Measurements from ENCODE around the gene CDC25B. TPM values are rescaled to one million over a fixed set of nuclear protein-coding genes. Genes with fewer than 3 reads are reported as not detected.

The CDC25B gene
- total and polyA plus RNA-seq, 2 of the 13 experiments (the other 11 are each of a cell fraction or from before 2014, with no cell fraction given): 14.5 to 19.4 TPM

DNA sequence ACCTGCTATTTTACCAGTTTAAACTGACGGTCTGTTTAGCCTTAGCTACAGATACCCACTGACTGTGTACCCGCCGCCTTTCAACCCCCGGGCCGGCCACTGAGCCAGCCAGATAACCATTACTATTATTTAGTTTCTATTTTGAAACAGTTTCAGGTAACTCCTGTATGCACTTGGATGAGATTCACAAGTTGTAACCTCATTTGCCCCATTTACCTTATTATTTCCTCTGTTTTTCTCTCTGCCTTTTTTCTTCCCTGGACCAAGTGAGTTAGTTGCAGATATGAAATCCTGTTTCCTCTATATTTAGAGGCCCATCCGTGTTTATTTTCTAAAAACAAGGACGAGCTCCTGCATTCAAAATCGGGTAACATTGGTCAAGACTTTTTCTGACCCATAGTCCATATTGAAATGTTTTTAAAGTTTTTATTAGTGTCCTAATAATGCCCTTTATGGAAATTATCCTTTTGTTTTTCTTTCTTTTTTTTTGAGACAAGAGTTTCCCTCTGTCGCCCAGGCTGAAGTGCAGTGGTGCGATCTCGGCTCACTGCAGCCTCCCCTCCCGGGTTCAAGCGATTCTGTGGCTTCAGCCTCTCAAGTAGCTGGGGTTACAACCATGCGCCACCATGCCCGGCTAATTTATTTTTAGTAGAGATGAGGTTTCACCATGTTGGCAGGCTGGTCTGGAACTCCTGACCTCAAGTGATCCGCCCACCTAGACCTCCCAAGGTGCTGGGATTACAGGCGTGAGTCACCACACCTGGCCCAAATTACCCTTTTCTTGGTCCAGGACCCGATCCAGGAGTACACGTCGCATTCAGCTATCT is 25.0 kb downstream of the CDC25B start (continued):
- TF ChIP-seq ZNF333 (CRISPR knock-in tag; IDR thresholded peaks at IDR 0.05; ENCODE audit: borderline replicate concordance) (no peak; the same call in 1 of the 2 replicates), PHF5A (CRISPR knock-in tag; IDR thresholded peaks at IDR 0.05; ENCODE audit: low read depth, unreplicated experiment) (no peak), ZNF761 (CRISPR knock-in tag; conservative IDR thresholded peaks at IDR 0.05) (no peak), ZC3H4 (CRISPR knock-in tag; IDR thresholded peaks at IDR 0.05; ENCODE audit: borderline replicate concordance) (peak; percentile 4; the same call in 1 of the 2 replicates), NFKB2 (CRISPR knock-in tag; IDR thresholded peaks at IDR 0.05; ENCODE audit: borderline replicate concordance) (no peak; the same call in 1 of the 2 replicates), HMG20A (CRISPR knock-in tag; IDR thresholded peaks at IDR 0.05; ENCODE audit: borderline replicate concordance) (no peak), MEF2D (CRISPR knock-in tag; IDR thresholded peaks at IDR 0.05) (peak; percentile 9; the same call in 1 of the 2 replicates), ZNF451 (CRISPR knock-in tag; IDR thresholded peaks at IDR 0.05) (no peak), GZF1 (CRISPR knock-in tag; IDR thresholded peaks at IDR 0.05) (no peak), CC2D1A (CRISPR knock-in tag; IDR thresholded peaks at IDR 0.05) (0 out of 2 replicates have a peak, but pooled peaks have one; percentile 74), PHF20 (CRISPR knock-in tag; IDR thresholded peaks at IDR 0.05) (no peak), DMAP1 (CRISPR knock-in tag; IDR thresholded peaks at IDR 0.05) (no peak)
- TF ChIP-seq, protein P1, sequence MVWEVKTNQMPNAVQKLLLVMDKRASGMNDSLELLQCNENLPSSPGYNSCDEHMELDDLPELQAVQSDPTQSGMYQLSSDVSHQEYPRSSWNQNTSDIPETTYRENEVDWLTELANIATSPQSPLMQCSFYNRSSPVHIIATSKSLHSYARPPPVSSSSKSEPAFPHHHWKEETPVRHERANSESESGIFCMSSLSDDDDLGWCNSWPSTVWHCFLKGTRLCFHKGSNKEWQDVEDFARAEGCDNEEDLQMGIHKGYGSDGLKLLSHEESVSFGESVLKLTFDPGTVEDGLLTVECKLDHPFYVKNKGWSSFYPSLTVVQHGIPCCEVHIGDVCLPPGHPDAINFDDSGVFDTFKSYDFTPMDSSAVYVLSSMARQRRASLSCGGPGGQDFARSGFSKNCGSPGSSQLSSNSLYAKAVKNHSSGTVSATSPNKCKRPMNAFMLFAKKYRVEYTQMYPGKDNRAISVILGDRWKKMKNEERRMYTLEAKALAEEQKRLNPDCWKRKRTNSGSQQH (CRISPR knock-in tag; IDR thresholded peaks at IDR 0.05; ENCODE audit: low read depth): peak; percentile 15; the same call in 1 of the 2 replicates
- TF ChIP-seq, protein P2, sequence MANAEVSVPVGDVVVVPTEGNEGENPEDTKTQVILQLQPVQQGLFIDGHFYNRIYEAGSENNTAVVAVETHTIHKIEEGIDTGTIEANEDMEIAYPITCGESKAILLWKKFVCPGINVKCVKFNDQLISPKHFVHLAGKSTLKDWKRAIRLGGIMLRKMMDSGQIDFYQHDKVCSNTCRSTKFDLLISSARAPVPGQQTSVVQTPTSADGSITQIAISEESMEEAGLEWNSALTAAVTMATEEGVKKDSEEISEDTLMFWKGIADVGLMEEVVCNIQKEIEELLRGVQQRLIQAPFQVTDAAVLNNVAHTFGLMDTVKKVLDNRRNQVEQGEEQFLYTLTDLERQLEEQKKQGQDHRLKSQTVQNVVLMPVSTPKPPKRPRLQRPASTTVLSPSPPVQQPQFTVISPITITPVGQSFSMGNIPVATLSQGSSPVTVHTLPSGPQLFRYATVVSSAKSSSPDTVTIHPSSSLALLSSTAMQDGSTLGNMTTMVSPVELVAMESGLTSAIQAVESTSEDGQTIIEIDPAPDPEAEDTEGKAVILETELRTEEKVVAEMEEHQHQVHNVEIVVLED (CRISPR knock-in tag; IDR thresholded peaks at IDR 0.05; ENCODE audit: borderline replicate concordance): no peak
- TF ChIP-seq, protein P3, sequence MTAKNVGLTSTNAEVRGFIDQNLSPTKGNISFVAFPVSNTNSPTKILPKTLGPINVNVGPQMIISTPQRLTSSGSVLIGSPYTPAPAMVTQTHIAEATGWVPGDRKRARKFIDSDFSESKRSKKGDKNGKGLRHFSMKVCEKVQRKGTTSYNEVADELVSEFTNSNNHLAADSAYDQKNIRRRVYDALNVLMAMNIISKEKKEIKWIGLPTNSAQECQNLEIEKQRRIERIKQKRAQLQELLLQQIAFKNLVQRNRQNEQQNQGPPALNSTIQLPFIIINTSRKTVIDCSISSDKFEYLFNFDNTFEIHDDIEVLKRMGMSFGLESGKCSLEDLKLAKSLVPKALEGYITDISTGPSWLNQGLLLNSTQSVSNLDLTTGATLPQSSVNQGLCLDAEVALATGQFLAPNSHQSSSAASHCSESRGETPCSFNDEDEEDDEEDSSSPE (CRISPR knock-in tag; IDR thresholded peaks at IDR 0.05): no peak
- TF ChIP-seq, protein P4, sequence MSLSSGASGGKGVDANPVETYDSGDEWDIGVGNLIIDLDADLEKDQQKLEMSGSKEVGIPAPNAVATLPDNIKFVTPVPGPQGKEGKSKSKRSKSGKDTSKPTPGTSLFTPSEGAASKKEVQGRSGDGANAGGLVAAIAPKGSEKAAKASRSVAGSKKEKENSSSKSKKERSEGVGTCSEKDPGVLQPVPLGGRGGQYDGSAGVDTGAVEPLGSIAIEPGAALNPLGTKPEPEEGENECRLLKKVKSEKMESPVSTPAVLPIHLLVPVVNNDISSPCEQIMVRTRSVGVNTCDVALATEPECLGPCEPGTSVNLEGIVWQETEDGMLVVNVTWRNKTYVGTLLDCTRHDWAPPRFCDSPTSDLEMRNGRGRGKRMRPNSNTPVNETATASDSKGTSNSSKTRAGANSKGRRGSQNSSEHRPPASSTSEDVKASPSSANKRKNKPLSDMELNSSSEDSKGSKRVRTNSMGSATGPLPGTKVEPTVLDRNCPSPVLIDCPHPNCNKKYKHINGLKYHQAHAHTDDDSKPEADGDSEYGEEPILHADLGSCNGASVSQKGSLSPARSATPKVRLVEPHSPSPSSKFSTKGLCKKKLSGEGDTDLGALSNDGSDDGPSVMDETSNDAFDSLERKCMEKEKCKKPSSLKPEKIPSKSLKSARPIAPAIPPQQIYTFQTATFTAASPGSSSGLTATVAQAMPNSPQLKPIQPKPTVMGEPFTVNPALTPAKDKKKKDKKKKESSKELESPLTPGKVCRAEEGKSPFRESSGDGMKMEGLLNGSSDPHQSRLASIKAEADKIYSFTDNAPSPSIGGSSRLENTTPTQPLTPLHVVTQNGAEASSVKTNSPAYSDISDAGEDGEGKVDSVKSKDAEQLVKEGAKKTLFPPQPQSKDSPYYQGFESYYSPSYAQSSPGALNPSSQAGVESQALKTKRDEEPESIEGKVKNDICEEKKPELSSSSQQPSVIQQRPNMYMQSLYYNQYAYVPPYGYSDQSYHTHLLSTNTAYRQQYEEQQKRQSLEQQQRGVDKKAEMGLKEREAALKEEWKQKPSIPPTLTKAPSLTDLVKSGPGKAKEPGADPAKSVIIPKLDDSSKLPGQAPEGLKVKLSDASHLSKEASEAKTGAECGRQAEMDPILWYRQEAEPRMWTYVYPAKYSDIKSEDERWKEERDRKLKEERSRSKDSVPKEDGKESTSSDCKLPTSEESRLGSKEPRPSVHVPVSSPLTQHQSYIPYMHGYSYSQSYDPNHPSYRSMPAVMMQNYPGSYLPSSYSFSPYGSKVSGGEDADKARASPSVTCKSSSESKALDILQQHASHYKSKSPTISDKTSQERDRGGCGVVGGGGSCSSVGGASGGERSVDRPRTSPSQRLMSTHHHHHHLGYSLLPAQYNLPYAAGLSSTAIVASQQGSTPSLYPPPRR (CRISPR knock-in tag; IDR thresholded peaks at IDR 0.05; ENCODE audit: borderline replicate concordance): no peak
- TF ChIP-seq, protein P5, sequence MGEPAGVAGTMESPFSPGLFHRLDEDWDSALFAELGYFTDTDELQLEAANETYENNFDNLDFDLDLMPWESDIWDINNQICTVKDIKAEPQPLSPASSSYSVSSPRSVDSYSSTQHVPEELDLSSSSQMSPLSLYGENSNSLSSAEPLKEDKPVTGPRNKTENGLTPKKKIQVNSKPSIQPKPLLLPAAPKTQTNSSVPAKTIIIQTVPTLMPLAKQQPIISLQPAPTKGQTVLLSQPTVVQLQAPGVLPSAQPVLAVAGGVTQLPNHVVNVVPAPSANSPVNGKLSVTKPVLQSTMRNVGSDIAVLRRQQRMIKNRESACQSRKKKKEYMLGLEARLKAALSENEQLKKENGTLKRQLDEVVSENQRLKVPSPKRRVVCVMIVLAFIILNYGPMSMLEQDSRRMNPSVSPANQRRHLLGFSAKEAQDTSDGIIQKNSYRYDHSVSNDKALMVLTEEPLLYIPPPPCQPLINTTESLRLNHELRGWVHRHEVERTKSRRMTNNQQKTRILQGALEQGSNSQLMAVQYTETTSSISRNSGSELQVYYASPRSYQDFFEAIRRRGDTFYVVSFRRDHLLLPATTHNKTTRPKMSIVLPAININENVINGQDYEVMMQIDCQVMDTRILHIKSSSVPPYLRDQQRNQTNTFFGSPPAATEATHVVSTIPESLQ (CRISPR knock-in tag; conservative IDR thresholded peaks at IDR 0.05): no peak

Measured in HepG2 (cell line).